Hematopoietic multipotent progenitor cell treated with erythropoietin and hydrocortisone succinate and interleukin-3 and kit ligand, for 6 days (in vitro differentiated cells): ENCODE data around the gene ADSS1.

Source experiments
- DNase-seq: peaks from one replicate; pipeline ENCODE4 v3.0.0-alpha.2; 2015

Gene ADSS1

DNA sequence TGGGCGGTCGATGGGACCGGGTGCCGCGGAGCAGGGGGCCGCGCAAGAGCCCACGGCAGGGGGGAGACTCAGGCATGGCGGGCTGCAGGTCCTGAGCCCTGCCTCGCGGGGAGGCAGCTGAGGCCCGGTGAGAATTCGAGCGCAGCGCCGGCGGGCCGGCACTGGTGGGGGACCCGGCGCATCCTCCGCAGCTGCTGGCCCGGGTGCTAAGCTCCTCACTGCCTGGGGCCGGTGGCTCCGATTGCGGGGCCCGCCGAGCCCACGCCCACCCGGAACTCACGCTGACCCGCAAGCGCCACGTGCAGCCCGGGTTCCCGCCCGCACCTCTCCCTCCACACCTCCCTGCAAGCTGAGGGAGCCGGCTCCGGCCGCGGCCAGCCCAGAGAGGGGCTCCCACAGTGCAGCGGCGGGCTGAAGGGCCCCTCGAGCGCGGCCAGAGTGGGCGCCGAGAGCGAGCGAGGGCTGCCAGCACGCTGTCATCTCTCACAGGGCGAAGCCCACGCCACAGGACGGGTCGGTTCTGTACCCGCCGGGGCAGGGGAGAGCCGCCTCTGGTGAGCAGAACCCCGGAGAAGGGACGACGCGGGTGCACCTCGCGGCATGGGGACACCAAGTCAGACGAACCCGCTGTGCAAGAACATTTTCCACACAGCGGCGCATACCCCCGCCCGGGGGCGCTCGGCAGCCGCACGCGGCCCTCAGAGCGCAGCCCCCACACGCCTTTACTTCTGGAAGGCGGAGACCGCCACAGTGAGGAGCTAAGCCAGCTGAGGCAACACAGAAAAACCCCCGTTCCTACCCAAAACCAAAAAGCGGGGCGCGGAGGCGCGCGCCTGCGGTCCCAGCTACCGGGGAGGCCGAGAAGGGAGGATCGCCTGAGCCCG is 27.8 kb downstream of the ADSS1 start:
- DNase-seq, result no peak

GRCh38 chr14:104752423-104752734 is 28.4 kb downstream of the ADSS1 start:
- no peak for DNase-seq

GRCh38 chr14:104752735-104753527 is 28.9 kb downstream of the ADSS1 start, which contains the start of gene SIVA1:
Gene SIVA1 (plus strand): TSS chr14:104753147. CDS start chr14:104753202, 55 bp downstream.
- peak; percentile 100 for DNase-seq

DNA sequence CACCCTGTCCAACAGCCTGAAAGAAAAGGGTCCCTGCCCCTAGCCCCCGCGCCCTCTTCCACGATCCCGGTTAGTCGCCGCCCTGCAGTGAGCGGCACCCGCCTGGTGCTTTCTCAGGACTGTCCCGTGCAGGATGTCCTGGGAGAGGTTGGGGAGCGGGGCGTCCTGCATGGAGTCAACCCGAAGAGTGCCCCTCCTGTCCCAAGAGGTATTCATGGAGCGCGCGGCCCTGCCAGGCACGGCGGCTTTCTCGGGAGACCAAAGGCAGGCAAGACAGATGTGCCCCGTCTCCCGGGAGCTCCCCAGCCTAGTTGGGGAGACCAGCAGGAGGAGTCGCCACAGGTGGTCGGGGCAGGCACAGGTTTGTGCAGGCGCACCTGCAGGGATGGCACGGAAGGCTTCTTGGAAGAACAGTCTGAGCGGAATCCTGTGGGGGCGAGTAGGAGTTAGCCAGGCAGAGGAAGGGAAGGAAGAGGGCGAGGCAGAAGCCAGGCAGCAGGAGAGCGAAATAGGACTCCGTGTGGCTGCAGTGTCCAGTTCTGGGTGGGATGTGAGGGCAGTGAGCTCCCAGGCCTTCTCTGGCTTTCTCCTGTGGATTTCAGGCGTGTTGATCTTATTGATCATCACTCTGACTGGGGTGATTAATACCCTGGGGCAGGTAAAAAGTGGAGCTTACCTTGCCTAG is 29.6 kb downstream of the ADSS1 start:
- peak; percentile 31 for DNase-seq

DNA sequence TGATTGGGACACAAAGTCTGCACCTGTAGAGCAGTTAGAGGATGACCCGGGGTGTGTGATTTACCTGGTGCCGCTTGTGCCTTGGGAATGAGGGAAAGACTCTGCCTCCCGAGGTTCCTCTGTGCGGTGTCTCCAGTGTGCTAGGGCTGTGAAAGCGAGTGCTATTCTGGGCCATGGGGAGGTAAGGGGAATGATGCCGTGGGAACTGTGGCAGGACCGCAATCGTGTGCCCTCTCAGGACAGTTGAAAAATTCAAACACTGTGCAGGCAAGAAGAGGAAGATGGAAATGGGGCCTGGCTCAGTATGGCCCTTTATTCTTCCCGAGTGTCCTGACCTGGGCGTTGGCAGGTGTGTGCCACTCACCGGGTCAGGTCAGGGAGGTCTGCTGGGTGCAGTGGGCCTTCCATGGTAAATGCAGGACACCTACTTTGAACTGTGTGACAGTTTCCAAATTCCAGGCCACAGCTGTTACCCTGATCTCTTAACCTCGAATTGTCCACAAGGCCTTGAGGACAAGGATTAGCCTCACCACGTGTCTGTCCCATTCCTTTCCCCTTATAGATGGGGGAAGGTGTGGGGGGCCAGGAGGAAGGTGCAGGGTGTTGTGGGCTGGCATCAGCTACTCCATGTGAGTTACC is 30.3 kb downstream of the ADSS1 start:
- DNase-seq, result no peak

DNA sequence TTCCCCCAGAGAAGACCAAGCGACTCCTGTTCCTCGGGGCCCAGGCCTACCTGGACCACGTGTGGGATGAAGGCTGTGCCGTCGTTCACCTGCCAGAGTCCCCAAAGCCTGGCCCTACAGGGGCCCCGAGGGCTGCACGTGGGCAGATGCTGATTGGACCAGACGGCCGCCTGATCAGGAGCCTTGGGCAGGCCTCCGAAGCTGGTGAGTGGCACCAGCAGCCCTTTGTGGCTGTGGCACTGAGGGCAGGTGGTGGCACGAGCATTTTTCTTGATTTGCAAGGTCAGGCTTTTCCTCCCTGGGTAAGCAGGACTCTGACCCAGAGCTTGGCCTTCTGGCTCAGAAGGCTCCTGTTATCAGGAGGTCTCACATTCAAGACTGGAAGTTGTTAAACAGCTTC is 31.6 kb downstream of the ADSS1 start:
- DNase-seq, result no peak

DNA sequence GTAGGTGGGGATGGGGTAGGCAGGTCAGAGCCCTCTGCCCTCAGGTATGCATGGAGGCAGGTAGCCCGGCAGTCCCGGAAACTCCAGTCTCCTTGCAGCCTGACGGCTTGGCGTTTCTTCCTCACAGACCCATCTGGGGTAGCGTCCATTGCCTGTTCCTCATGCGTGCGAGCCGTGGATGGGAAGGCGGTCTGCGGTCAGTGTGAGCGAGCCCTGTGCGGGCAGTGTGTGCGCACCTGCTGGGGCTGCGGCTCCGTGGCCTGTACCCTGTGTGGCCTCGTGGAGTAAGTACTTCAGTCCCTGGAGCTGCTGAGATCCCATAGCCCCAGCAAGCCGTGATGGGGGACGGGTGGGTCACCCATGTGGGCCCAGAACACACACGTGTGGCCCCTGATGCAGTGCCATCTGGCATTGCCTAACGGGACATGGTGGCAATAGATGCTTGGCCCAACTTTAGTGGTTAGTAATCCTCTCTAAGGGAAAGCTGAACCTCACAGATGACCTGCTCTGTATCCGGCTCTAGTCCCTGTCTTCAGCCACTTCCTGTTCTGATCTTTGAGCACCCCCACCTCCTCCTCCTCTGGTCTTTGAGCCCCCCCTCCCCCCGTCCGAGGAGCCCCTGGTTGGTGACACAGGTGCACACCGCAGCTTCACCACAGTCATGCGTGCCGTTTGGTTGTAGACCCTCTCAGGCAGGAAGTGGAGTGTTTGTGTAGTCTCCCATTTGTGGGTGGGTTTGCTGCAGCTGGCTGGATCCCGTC is 32.6 kb downstream of the ADSS1 start:
- DNase-seq, result no peak

- DNase-seq, result no peak
These were observed 33.2 kb downstream of the ADSS1 start for GRCh38 chr14:104757238-104757585.

DNA sequence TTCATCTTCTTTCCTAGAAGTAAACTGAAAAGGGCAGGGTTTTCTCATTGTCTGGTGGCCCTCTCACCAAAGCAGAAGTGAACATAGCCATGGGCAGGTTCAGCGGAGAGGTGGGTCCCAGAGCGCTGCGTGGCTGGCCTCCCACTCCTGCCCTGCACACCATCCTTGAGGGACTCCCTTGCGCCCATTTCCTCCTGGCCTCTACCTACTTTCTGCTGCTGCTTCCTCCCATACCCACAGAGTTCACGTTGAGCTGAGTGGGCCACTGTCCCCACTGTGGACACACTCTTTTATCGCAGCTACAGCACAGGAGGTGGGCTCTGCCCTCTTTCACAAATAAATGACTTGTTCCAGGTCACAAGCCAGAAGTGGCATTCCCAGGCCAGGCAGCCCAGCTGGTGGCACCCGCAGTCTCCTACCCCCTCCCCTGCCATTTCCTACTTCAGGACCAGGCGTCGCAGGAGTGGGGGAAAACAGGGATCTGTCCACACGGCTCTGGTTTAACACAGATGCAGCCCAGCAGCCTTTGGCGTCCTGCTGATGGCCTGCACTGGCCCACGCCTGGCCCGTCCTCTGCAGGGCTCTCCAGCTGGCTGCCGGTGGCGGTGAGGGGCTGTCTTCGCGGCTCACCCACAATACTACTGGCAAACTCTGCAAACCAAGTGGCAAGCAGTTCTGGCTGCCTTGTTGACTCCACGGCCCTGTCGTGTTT is 33.8 kb downstream of the ADSS1 start:
- no peak for DNase-seq

DNA sequence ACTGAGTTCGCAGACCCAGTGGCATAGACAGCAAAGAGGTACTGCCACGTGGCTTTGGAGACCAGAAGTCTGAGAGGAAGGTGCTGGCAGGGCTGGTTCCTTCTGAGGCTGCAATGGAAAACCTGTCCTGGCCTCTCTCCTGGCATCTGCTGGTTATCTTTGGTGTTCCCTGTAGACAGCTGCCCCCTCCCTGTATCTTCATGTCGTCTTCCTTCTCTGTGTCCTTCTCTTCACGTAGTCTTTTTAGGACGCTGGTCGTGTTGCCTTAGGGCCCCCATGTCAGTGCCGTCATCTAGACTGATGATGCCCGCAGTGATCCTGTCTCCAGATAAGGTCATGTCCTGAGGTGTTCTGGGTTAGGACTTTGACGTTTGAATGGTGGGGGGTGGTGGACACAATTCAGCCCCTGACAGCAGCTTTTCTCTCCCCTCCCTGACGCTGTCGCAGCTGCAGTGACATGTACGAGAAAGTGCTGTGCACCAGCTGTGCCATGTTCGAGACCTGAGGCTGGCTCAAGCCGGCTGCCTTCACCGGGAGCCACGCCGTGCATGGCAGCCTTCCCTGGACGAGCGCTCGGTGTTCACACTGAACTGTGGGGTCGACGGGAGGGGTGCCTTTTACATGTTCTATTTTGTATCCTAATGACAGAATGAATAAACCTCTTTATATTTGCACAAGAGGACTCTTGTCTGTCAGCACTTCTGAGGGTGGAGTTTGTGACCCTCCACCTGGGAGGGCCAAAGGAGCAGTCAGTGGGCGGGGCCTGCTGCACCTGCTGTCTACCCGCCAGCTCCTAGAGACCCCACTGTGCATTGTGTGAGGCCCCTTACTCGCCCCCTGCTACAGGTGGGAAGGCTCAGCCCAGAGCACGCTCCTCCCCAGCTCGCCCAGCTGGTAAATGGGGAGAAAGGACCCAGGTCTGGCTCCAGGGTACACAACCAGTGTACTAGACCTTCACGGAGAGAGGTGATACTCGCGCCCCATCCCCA is 35.2 kb downstream of the ADSS1 start:
- DNase-seq, result no peak

DNA sequence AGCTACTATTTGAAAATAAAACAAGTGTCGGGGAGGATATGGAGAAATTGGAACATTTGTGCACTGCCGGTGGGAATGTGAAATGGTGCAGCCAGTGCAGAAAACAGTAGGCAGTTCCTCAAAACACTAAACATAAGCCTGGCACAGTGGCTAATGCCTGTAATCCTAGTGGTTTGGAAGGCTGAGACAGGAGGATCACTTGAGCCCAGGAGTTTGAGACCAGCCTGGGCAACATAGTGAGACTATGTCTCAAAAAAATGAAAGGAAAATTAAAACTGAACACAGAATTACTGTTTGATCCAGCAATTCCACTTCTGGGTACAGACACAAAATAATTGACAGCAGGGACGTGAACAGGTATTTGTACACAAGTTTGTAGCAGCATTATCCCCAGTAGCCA is 41.5 kb downstream of the ADSS1 start:
- DNase-seq, result no peak

- DNase-seq, result no peak
These were observed 42.3 kb downstream of the ADSS1 start for GRCh38 chr14:104766256-104766862.

- no peak for DNase-seq
These were observed 43.0 kb downstream of the ADSS1 start for GRCh38 chr14:104766863-104767633.

- DNase-seq, result no peak
These were observed 43.5 kb downstream of the ADSS1 start for GRCh38 chr14:104767634-104767918.

DNA sequence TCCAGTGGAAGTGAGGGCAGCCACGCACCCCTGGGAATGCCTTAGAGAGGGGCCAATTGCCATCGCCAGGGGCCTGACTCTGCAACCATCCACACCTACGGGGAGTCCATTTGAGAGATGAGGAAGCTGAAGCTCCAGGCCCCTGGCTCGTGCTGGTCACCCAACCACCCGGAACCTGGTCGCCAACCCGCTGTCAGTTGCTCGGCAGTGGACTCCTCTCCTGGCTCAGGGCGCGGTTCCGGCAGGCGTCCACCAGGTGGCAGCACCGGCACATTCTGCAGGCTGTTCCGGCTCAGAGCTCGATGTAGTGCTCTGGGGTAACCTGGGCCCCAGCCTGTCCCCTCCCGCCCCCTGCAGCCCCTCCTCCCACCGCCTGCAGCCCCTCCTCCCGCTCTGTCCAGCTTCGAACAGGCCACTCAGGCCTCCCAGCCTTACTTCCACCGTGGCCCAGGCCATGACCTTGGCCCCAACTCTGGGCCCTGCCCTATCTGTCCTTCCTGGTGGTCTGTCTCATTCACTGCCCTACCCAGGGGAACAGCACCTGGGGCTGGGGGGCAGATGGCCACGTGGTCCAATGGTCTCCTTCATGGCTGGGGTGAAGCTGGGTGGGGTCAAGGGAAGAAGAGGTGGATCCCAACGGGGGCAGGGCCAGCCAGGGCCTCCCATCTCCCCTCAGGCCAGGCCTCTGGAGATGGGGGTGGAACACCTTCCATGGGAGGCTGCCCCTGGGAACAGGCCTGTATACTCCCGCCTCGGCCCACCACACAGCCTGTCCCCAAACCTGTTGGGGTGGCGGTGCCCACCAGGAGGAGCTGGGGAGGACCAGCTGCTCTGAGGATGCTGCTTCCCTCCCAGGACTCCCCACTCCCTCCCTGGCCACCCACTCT is 44.7 kb downstream of the ADSS1 start:
- peak; percentile 88 for DNase-seq

DNA sequence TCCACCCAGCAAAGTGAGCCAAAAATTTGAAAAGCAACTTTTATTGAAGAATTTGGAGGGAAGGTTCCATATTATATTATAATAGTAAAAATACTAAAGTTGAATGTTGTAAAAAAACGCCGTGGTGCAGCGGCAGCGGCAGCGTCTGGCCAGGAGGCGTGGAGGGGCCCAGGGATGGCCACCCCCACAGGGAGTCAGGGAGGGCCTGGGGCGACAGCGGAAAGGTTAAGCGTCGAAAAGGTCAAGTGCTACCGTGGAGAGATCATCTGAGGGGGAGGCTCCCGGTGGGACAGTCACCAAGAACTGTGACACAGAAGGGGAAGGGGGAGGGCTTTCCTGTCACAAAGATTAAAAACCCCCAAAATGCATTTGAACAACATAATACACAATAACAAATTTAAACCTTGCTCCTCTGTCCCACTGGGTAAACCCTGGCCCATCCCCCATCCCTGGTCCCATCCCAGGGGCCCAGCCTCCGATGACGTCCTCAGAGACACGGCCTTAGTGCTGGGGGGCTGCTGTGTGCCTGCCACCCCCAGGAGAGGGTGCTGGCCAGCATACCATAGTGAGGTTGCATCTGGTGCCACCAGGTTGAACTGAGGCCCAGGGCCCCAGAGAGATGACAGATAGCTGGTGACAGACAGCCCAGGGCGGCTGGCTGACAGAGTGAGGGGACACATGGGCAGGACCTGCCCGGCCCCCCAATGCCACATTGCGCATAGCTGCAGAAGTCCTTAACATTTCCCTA is 45.5 kb downstream of the ADSS1 start:
- no peak for DNase-seq

GRCh38 chr14:104770072-104770579 is 46.1 kb downstream of the ADSS1 start:
- DNase-seq, result no peak
